Body of pancreas (tissue), 4 donors: ENCODE results near the gene GARS1.

ENCODE experiments used
- POLR2A ChIP-seq, 3 donors: fragments of 450-650 bp; IDR thresholded peaks; one replicate each; pipeline ENCODE4 v1.6.1; 2016; ENCODE audit warnings: antibody characterized with exemption in 3 of 3, mild to moderate bottlenecking in 2 of 3
- TF ChIP-seq, protein P1 (sequence below), 7 experiments: fragments of 450-650 bp in 4 of 7; fragments of 200-600 bp in 3 of 7; sonication (generic) in 3 of 7; IDR thresholded peaks; one replicate each; pipeline ENCODE4 v1.5.1; 2016 to 2019; ENCODE audit warnings: antibody characterized with exemption in 7 of 7

DNA sequence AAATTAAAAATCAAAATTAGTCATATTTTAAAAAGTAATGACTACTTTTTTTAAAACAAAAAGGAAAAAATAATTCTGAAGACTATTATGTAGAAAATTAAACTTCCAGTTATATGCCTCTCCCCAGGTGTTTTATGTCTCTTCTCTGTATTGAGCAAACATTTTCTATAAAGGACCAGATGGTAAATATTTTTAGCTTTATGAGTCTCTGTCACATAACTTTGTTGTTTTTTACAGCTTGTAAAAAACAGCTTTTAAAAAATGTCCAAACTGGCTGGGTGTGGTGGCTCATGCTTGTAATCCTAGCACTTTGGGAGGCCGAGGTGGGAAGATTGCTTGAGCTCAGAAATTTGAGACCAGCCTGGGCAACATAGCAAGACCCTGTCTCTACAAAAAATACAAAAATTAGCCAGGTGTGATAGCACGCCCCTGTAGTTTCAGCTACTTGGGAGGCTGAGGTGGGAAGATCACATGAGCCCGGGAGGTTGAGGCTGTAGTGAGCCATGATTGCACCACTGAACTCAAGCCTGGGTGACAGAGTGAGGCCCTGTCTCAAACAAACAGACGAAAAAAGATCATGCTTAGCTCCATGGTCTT lies 23.5 kb downstream of the GARS1 start:
- TF ChIP-seq, protein P1, sequence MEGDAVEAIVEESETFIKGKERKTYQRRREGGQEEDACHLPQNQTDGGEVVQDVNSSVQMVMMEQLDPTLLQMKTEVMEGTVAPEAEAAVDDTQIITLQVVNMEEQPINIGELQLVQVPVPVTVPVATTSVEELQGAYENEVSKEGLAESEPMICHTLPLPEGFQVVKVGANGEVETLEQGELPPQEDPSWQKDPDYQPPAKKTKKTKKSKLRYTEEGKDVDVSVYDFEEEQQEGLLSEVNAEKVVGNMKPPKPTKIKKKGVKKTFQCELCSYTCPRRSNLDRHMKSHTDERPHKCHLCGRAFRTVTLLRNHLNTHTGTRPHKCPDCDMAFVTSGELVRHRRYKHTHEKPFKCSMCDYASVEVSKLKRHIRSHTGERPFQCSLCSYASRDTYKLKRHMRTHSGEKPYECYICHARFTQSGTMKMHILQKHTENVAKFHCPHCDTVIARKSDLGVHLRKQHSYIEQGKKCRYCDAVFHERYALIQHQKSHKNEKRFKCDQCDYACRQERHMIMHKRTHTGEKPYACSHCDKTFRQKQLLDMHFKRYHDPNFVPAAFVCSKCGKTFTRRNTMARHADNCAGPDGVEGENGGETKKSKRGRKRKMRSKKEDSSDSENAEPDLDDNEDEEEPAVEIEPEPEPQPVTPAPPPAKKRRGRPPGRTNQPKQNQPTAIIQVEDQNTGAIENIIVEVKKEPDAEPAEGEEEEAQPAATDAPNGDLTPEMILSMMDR (IDR thresholded peaks at IDR 0.05) = no peak
- TF ChIP-seq POLR2A (IDR thresholded peaks at IDR 0.05) = no peak
